ENCODE data around the gene UTS2B. TPM values are rescaled to one million over a fixed set of nuclear protein-coding genes. Genes with fewer than 3 reads are reported as not detected.
A peak's percentile ranks its signal among the peaks of the same experiment; 100 is the strongest.

UTS2B gene
- total and polyA plus RNA-seq, 2 of the 13 experiments (the other 11 are each of a cell fraction or from before 2014, with no cell fraction given) = 0.03 to 0.46 TPM

DNA sequence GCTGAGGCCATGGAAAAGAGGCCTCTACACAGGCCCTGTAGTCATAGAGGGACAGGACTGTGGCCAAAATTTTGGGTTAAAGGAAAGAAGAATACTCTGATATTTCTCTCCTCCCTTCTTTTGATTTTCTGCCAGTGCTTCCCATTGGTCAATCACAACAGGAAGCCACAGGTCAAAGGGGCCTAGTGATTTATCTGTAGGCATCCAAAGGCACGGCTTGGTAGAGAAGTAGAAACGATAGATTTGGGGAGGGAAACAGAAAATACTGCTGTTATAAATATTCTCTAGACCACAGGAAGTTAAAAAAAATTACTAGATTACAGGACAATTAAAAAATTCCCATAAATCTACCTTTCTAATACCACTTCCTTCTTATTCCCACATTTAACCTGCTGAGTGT is 2.8 kb downstream of the UTS2B start:
- BruUV-seq (replicated peaks) = no TSS peak
- no peak for TF ChIP-seq NCOA2 (CRISPR knock-in tag; IDR thresholded peaks at IDR 0.05)
- TF ChIP-seq, protein P1, sequence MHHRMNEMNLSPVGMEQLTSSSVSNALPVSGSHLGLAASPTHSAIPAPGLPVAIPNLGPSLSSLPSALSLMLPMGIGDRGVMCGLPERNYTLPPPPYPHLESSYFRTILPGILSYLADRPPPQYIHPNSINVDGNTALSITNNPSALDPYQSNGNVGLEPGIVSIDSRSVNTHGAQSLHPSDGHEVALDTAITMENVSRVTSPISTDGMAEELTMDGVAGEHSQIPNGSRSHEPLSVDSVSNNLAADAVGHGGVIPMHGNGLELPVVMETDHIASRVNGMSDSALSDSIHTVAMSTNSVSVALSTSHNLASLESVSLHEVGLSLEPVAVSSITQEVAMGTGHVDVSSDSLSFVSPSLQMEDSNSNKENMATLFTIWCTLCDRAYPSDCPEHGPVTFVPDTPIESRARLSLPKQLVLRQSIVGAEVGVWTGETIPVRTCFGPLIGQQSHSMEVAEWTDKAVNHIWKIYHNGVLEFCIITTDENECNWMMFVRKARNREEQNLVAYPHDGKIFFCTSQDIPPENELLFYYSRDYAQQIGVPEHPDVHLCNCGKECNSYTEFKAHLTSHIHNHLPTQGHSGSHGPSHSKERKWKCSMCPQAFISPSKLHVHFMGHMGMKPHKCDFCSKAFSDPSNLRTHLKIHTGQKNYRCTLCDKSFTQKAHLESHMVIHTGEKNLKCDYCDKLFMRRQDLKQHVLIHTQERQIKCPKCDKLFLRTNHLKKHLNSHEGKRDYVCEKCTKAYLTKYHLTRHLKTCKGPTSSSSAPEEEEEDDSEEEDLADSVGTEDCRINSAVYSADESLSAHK (CRISPR knock-in tag; IDR thresholded peaks at IDR 0.05; ENCODE audit: borderline replicate concordance) = no peak
- no peak for TF ChIP-seq ZNF234 (CRISPR knock-in tag; conservative IDR thresholded peaks at IDR 0.05)
- no peak for TF ChIP-seq ZNF816 (CRISPR knock-in tag; IDR thresholded peaks at IDR 0.05; ENCODE audit: borderline replicate concordance)
- TF ChIP-seq, protein P2, sequence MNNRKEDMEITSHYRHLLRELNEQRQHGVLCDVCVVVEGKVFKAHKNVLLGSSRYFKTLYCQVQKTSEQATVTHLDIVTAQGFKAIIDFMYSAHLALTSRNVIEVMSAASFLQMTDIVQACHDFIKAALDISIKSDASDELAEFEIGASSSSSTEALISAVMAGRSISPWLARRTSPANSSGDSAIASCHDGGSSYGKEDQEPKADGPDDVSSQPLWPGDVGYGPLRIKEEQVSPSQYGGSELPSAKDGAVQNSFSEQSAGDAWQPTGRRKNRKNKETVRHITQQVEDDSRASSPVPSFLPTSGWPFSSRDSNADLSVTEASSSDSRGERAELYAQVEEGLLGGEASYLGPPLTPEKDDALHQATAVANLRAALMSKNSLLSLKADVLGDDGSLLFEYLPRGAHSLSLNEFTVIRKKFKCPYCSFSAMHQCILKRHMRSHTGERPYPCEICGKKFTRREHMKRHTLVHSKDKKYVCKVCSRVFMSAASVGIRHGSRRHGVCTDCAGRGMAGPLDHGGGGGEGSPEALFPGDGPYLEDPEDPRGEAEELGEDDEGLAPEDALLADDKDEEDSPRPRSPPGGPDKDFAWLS (CRISPR knock-in tag; IDR thresholded peaks at IDR 0.05; ENCODE audit: borderline replicate concordance) = no peak
- TF ChIP-seq ZNF205 (CRISPR knock-in tag; IDR thresholded peaks at IDR 0.05) = no peak
- TF ChIP-seq, protein P3, sequence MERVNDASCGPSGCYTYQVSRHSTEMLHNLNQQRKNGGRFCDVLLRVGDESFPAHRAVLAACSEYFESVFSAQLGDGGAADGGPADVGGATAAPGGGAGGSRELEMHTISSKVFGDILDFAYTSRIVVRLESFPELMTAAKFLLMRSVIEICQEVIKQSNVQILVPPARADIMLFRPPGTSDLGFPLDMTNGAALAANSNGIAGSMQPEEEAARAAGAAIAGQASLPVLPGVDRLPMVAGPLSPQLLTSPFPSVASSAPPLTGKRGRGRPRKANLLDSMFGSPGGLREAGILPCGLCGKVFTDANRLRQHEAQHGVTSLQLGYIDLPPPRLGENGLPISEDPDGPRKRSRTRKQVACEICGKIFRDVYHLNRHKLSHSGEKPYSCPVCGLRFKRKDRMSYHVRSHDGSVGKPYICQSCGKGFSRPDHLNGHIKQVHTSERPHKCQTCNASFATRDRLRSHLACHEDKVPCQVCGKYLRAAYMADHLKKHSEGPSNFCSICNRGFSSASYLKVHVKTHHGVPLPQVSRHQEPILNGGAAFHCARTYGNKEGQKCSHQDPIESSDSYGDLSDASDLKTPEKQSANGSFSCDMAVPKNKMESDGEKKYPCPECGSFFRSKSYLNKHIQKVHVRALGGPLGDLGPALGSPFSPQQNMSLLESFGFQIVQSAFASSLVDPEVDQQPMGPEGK (CRISPR knock-in tag; IDR thresholded peaks at IDR 0.05) = no peak
- no peak for TF ChIP-seq AGO2 (optimal IDR thresholded peaks at IDR 0.05; ENCODE audit: low read depth, low read length)
- TF ChIP-seq ZNF232 (CRISPR knock-in tag; IDR thresholded peaks at IDR 0.05; ENCODE audit: borderline replicate concordance) = no peak
- TF ChIP-seq, protein P4, sequence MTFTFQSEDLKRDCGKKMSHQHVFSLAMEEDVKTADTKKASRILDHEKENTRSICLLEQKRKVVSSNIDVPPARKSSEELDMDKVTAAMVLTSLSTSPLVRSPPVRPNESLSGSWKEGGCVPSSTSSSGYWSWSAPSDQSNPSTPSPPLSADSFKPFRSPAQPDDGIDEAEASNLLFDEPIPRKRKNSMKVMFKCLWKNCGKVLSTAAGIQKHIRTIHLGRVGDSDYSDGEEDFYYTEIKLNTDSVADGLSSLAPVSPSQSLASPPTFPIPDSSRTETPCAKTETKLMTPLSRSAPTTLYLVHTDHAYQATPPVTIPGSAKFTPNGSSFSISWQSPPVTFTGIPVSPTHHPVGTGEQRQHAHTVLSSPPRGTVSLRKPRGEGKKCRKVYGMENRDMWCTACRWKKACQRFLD (CRISPR knock-in tag; IDR thresholded peaks at IDR 0.05; ENCODE audit: borderline replicate concordance) = no peak
- no peak for TF ChIP-seq WIZ (CRISPR knock-in tag; IDR thresholded peaks at IDR 0.05)
- no peak for TF ChIP-seq ZNF776 (CRISPR knock-in tag; IDR thresholded peaks at IDR 0.05)
- no peak for TF ChIP-seq PRPF4 (IDR thresholded peaks at IDR 0.05; ENCODE audit: low read depth, low read length, poor library complexity, severe bottlenecking)

More for the DNA sequence above, 2.8 kb downstream of the UTS2B start:
- POLR2A ChIA-PET = interaction anchor here (2.1 kb wide), 1 partner anchor 21 kb away, joined by 5 read pairs; no protein-coding TSS in a partner anchor
- Histone ChIP-seq H4K20me1 (ENCODE audit: insufficient read depth, low read length) (0 out of 2 replicates have a peak, but pooled peaks cover 5% of the 10 kb centered on the region), H3K79me2 (ENCODE audit: insufficient read depth, low read length) (peaks cover 31% of the 10 kb centered on the region), H3K4me3 (replicated peaks in 1 of 3; ENCODE audit: insufficient read depth in 1 of 3, low read depth in 2 of 3, low read length in 3 of 3) (no peak overlapping the region; a peak in 1 of 6 replicates), H3K4me1 (ENCODE audit: insufficient read depth, low read length) (peaks cover 33% of the 10 kb centered on the region), H3K9me3 (ENCODE audit: low read length) (no peaks in the 10 kb centered on the region), H2AFZ (ENCODE audit: low read length) (no peak overlapping the region), H3K4me2 (ENCODE audit: low read depth, low read length) (0 out of 2 replicates have a peak overlapping the region, but pooled peaks have one; percentile 89), H3K27ac (ENCODE audit: extremely low read length, insufficient read depth, low read length) (no peak overlapping the region), H3K27me3 (ENCODE audit: control insufficient read depth in 1 of 2, insufficient read depth in 2 of 2, low read length in 2 of 2) (no peaks in the 10 kb centered on the region), H3K36me3 (replicated peaks in 1 of 2; ENCODE audit: control insufficient read depth in 1 of 2, insufficient read depth in 2 of 2, low read length in 2 of 2) (no peaks in the 10 kb centered on the region), H3K9ac (ENCODE audit: insufficient read depth, low read depth, low read length) (no peak overlapping the region)
- DNase-seq (ENCODE audit: low spot score) (no peak), FAIRE-seq (no peak), ATAC-seq (no peak)
- in situ Hi-C loops (cut with HindIII; ENCODE audit: extremely low pct_ligation_motif_present, low pct_unique_long_range_greater_than_20kb) = no loop called here
- intact Hi-C loops (cut with micrococcal nuclease; ENCODE audit: unreplicated experiment) = no loop called here
- WGBS (ENCODE audit: low lambda C conversion rate) = 65% methylated on average over 2 of the region's 2 CpGs
- CTCF ChIA-PET (ENCODE audit: low intra/inter-chr PET ratio, low total read pairs) = no interaction called here
